Loucy (cell line): ENCODE results near the gene CD3G.
"Not testable (repeated sequence)": the region's sequence is repeated elsewhere in the genome, so short reads cannot be mapped to it uniquely, and the experiment has no call there.

Experiments
- EZH2phosphoT487 ChIP-seq: fragments of 200-600 bp; IDR thresholded peaks from 2 replicates; pipeline ENCODE4 v1.6.1; 2018; ENCODE audit warnings: antibody characterized with exemption, mild to moderate bottlenecking, moderate library complexity, borderline replicate concordance
- TF ChIP-seq, protein P1 (sequence below): fragments of 200-600 bp; sonication (generic); conservative IDR thresholded peaks from 2 replicates; pipeline ENCODE4 v1.5.1; 2014; ENCODE audit warnings: mild to moderate bottlenecking, antibody characterized with exemption, low read length

- TF ChIP-seq, protein P1, sequence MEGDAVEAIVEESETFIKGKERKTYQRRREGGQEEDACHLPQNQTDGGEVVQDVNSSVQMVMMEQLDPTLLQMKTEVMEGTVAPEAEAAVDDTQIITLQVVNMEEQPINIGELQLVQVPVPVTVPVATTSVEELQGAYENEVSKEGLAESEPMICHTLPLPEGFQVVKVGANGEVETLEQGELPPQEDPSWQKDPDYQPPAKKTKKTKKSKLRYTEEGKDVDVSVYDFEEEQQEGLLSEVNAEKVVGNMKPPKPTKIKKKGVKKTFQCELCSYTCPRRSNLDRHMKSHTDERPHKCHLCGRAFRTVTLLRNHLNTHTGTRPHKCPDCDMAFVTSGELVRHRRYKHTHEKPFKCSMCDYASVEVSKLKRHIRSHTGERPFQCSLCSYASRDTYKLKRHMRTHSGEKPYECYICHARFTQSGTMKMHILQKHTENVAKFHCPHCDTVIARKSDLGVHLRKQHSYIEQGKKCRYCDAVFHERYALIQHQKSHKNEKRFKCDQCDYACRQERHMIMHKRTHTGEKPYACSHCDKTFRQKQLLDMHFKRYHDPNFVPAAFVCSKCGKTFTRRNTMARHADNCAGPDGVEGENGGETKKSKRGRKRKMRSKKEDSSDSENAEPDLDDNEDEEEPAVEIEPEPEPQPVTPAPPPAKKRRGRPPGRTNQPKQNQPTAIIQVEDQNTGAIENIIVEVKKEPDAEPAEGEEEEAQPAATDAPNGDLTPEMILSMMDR = not testable (repeated sequence)
- not testable (repeated sequence) for TF ChIP-seq EZH2phosphoT487
These were observed 58.5 kb downstream of the CD3G start for GRCh38 chr11:118402594-118402993.
